Activated T-helper 2 cell treated with anti-CD3 and anti-CD28 coated beads, Interferon-gamma antibody, Interleukin-2, Interleukin-4, amounts not matched to agents 10 μg/mL and 5 μg/mL and 100 μg/mL, durations not matched to agents 14 hours and 24 hours and 36 hours (primary cell): ENCODE data around the gene UNC5C. TPM values are rescaled to one million over a fixed set of nuclear protein-coding genes. Genes with fewer than 3 reads are reported as not detected.

ENCODE experiments used
- DNase-seq: peaks from one replicate; pipeline ENCODE4 v3.0.0; 2021; ENCODE audit warnings: low spot score
- H3K27ac Mint-ChIP-seq: one replicate; pipeline ENCODE4 v1.8.0; 2021; ENCODE audit warnings: mixed read lengths
- H3K27me3 Mint-ChIP-seq: one replicate; pipeline ENCODE4 v1.8.0; 2021; ENCODE audit warnings: low read depth, mixed read lengths
- H3K36me3 Mint-ChIP-seq: one replicate; pipeline ENCODE4 v1.8.0; 2021; ENCODE audit warnings: low read depth, mixed read lengths
- H3K4me1 Mint-ChIP-seq: one replicate; pipeline ENCODE4 v1.8.0; 2021; ENCODE audit warnings: low read depth, mixed read lengths
- H3K4me3 Mint-ChIP-seq: one replicate; pipeline ENCODE4 v1.8.0; 2021; ENCODE audit warnings: low read depth, mild to moderate bottlenecking, moderate library complexity, mixed read lengths
- H3K9me3 Mint-ChIP-seq: one replicate; pipeline ENCODE4 v1.8.0; 2021; ENCODE audit warnings: mixed read lengths
- intact Hi-C: fragments of 100-400 bp; cut with micrococcal nuclease; formaldehyde crosslinking; loops from one replicate; pipeline ENCODE4 v1.15.1; 2023
- total RNA-seq: library from RNA; stranded (reverse); gene quantifications from 2 replicates; pipeline ENCODE4 v1.2.3, GENCODE V29; 2022

Gene UNC5C
- total RNA-seq, 1 donor from 2014 or later: 0.11 TPM

- Mint-ChIP-seq H3K27me3 (no peaks in the 10 kb centered on the region), H3K4me3 (no peak overlapping the region), H3K9me3 (no peaks in the 10 kb centered on the region), H3K27ac (no peak overlapping the region), H3K36me3 (no peaks in the 10 kb centered on the region), H3K4me1 (no peaks in the 10 kb centered on the region)
- intact Hi-C loops: no loop called here
- no peak for DNase-seq
These were observed 279.8 kb downstream of the UNC5C start for GRCh38 chr4:95268819-95269565.

DNA sequence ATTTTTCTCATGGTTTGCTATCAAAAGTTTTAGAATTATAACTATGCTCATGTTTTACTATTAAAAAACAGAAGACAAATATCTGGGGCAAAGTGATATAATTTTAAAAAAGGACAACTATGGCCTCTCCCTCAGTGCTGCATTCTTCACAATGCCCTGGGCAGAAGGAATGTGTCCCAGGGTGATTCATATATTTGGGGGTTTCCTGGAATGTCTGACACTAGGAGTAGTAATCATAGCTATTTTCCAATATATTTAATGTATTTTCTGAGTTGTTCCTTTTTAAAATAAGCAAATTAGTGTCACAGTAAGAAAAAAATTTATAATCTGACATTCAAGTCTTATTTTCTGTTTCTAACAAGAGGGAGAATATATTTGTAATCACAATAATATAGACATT, 281.7 kb downstream of the UNC5C start:
- DNase-seq: no peak
- Mint-ChIP-seq H3K4me1 (no peaks in the 10 kb centered on the region), H3K27me3 (no peaks in the 10 kb centered on the region), H3K27ac (no peak overlapping the region), H3K9me3 (no peaks in the 10 kb centered on the region), H3K4me3 (no peak overlapping the region), H3K36me3 (no peaks in the 10 kb centered on the region)
- intact Hi-C loops: no loop called here

DNA sequence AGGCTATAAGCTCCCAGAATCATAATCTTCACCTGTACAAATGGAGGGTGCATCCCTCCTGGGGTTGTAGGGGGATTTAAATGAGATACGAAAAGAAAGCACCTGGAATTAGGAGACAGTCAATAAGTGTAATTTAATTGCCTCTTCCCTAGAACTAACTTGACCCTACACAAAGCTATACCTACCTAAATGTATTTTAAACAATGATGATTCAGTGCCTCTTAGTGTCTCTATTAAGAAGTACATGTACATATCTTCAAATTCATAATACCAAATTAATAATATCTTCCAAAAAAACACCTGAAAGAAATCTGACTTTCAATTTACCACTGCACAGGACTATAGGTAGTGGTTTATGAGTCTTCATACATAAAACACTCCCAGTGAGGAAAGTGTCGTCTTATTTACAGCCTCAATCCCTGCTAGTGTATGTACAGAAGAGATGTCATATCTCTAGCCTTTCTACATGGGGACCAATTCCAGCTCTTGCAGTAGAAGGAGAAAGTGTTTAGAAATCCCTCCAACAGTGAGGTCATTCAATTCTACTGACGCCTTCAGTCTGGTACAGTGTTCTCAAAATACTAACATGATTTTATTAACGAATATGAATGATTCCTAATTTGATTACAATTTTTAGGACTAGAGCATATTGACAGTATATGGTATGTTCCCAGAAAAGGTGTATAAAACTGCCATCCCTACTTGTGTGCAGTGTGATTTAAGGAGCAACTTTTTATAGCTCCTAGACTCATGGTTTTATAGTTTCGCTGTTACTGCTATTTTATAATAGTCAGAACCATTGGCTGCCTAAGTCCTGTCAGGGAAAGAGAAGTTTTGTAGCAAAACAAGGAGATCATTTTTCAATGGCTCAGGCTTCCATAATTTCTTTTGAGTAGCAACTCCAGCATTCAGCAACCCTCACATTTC, 282.7 kb downstream of the UNC5C start:
- intact Hi-C loops: no loop called here

DNA sequence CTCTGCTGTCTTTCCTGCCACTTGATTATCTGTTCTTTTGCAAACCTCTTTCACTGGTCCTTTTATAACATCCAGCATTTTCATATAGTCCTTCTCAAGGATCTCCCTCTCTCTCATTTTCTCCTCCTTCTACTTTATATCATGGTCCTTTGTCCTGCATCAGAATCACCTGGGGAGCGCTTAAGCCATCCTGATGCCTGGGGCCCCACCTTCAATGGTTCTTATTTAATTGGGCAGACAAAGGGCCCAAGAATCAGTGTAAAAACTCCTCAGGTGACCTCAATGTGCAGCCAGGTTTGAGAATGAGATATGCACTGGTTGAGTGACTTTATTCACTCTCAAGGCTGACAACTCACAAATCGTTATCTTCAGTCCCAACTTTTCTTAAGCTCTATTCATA, 283.9 kb downstream of the UNC5C start:
- Mint-ChIP-seq H3K9me3 (no peaks in the 10 kb centered on the region), H3K36me3 (no peaks in the 10 kb centered on the region), H3K27ac (no peak overlapping the region), H3K4me3 (no peak overlapping the region), H3K27me3 (no peaks in the 10 kb centered on the region), H3K4me1 (no peaks in the 10 kb centered on the region)
- intact Hi-C loops: no loop called here
- DNase-seq: no peak

More for the DNA sequence above, 282.7 kb downstream of the UNC5C start:
- Mint-ChIP-seq H3K27me3 (no peaks in the 10 kb centered on the region), H3K4me3 (no peak overlapping the region), H3K36me3 (no peaks in the 10 kb centered on the region), H3K9me3 (no peaks in the 10 kb centered on the region), H3K27ac (no peak overlapping the region), H3K4me1 (no peaks in the 10 kb centered on the region)
- no peak for DNase-seq

- Mint-ChIP-seq H3K36me3 (no peaks in the 10 kb centered on the region), H3K27ac (no peak overlapping the region), H3K4me1 (no peaks in the 10 kb centered on the region), H3K9me3 (no peaks in the 10 kb centered on the region), H3K4me3 (no peak overlapping the region), H3K27me3 (no peaks in the 10 kb centered on the region)
- intact Hi-C loops: no loop called here
- no peak for DNase-seq
These were observed 284.8 kb downstream of the UNC5C start for GRCh38 chr4:95263960-95264359.

DNA sequence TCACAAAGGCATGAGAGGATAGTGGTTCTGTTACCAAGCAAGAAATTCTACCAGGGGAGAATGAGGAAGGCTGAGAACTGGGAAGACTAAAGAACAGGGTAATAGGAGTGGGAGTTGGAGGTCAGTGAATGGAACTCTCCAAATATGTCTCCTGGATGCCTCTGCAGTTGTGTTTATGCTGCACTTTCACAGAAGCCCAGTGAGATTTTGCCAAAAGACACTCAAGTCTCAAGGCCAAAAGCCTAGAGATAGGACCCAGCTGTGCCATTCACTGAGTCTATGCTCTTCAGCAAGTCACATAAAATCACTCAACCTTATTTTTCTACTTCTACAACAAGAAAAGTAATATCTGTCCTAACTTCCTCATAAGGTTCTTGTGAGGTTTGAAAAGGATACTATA, 285.4 kb downstream of the UNC5C start:
- H3K4me1 Mint-ChIP-seq: no peaks in the 10 kb centered on the region
- no peaks in the 10 kb centered on the region for H3K27me3 Mint-ChIP-seq
- no peaks in the 10 kb centered on the region for H3K36me3 Mint-ChIP-seq
- H3K9me3 Mint-ChIP-seq: no peaks in the 10 kb centered on the region
- H3K27ac Mint-ChIP-seq: no peak overlapping the region
- intact Hi-C loops: no loop called here
- no peak overlapping the region for H3K4me3 Mint-ChIP-seq
- DNase-seq: no peak

DNA sequence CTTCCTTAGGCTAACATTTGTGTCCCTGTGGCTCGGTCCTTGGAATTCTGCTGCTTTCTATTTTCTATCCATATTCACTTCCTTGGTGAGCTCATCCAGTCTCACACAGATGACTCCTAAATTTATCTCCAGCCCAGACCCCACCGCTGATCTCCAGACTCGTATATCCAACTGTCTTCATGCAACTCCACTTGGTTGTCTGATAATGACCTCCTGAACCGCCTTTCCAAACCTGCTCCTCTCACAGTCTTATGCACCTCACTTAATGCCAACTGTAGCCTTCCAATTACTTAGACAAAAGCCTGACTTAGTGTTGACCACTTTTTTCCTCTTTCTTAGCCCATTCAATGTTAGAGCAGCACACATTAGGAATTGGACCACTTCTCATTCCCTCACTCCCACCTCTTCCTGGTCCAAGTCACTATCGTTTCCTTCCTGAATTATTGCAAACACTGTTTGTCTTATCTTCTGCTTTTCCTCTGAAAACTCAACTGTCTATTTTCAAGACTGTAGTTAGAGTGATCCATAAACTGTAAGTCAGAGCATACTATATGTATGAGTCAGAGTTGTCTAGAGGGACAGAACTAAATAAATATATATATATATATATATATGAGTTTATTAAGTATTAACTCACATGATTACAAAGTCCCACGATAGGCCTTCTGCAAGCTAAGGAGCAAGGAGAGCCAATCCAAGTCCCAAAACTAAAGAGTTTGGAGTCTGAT, 292.5 kb downstream of the UNC5C start:
- intact Hi-C loops: no loop called here
- Mint-ChIP-seq H3K4me1 (no peaks in the 10 kb centered on the region), H3K9me3 (peaks cover 5% of the 10 kb centered on the region), H3K27me3 (no peaks in the 10 kb centered on the region), H3K36me3 (peaks cover 5% of the 10 kb centered on the region), H3K4me3 (no peak overlapping the region), H3K27ac (no peak overlapping the region)
- no peak for DNase-seq

DNA sequence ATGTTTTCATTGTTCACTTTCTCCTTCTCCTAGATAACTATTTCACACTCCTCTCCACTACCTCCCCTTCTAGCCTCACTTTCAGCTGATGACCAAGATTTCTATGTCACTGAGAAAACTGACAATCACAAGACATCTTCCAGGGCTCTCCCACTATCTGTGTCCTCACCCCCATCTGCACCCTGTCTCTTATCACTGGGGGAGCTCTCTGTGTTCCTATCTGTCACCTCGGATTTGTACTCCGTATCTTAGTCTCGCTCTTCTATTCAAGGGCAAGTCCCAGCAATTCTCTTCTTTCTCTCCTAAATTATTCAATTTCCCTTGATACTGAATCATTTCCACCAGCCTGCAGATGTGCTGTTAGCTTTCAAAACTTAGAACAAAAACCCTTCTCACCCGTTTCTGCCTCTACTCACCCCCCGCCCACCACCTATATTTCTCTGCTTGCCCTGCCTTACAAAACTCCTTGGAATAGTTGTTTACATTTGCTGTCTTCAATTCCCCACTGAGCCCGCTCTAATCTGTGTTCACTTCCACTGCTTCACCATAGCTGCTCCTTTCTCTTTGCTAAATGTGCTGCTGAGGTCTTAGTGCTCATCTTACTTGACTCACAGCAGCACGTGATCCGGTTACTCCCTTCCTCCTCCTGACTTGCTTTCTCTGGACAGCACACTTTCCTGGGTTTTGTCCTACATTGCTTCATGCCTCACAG, 293.2 kb downstream of the UNC5C start:
- Mint-ChIP-seq H3K27ac (no peak overlapping the region), H3K4me1 (peaks cover 5% of the 10 kb centered on the region), H3K27me3 (no peaks in the 10 kb centered on the region), H3K36me3 (peaks cover 5% of the 10 kb centered on the region), H3K4me3 (no peak overlapping the region), H3K9me3 (peaks cover 5% of the 10 kb centered on the region)
- intact Hi-C loops: no loop called here
- no peak for DNase-seq

- peaks cover 18% of the 10 kb centered on the region for H3K9me3 Mint-ChIP-seq
- intact Hi-C loops: no loop called here
- DNase-seq: no peak
- H3K27me3 Mint-ChIP-seq: no peaks in the 10 kb centered on the region
- H3K27ac Mint-ChIP-seq: no peak overlapping the region
- H3K4me3 Mint-ChIP-seq: no peak overlapping the region
- peaks cover 19% of the 10 kb centered on the region for H3K36me3 Mint-ChIP-seq
- H3K4me1 Mint-ChIP-seq: peaks cover 34% of the 10 kb centered on the region
These were observed 297.2 kb downstream of the UNC5C start for GRCh38 chr4:95251568-95251967.

DNA sequence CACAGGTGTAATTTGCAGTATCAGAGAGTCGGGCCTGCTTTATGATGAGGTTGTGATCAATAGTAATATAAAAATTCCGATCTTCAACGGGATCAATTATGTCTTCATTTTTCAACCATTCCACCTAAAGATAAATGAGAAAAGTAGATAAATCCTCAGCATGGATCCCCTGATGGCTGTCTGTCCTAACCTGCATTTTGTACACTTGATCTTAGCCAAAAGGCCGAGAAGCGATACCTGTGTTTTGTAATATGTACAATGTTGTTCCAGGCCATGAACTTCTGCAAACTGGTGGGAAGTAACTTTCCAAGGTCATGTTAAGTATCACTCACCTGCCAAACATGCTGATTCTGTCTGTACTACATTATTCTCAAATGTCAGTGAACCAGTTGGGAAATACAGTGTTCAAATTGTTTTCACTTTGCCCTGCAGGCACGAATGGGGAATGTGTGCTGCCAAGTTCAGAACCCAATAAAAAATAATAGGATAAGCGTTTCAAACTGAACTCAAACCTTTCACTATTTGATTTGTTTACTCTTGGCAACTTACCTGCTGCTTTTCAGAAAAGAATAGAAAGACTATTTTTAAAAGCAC, 298.1 kb downstream of the UNC5C start:
- Mint-ChIP-seq H3K4me3 (no peak overlapping the region), H3K9me3 (peaks cover 18% of the 10 kb centered on the region), H3K27ac (no peak overlapping the region), H3K36me3 (peaks cover 19% of the 10 kb centered on the region), H3K27me3 (no peaks in the 10 kb centered on the region), H3K4me1 (peaks cover 34% of the 10 kb centered on the region)
- no peak for DNase-seq
- intact Hi-C loops: no loop called here

DNA sequence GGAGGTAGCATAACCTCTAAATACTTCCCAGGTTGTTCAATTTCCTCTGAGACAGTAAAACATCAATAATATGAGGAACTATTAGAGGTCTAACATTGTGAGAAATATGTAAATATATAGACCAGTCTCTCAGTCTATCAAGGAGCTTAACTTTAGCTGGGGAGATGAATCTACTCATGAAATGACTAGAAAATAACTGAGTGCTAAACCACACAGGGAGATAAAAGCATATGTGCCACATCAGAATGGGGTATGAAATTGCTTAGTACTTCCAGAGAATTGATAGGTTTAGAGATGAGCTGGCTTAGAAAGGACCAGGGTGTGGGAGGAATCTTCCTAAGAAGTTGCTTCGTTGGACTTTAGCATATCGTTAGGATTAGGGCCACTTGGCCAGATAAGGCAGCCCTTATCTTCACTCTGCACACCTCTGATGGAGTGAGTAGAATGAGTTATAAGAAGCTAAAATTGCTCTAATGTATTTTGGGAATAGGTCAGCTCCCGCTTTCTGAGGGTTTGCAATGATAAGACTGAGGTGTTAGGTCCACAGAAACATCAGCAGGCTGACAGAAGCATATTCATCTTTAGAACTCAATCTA, 299.2 kb downstream of the UNC5C start:
- H3K4me1 Mint-ChIP-seq: peaks cover 34% of the 10 kb centered on the region
- intact Hi-C loops: loop anchor here (1.0 to 2.0 kb wide), 7 partner anchors 17 to 911 kb away; no protein-coding TSS in a partner anchor
- H3K9me3 Mint-ChIP-seq: peaks cover 18% of the 10 kb centered on the region
- no peak overlapping the region for H3K4me3 Mint-ChIP-seq
- H3K27me3 Mint-ChIP-seq: no peaks in the 10 kb centered on the region
- peak overlapping the region; percentile 88 for H3K27ac Mint-ChIP-seq
- H3K36me3 Mint-ChIP-seq: peaks cover 19% of the 10 kb centered on the region
- DNase-seq: no peak
